ENCODE measurements around the gene TMEM30B.
A peak's percentile ranks its signal among the peaks of the same experiment; 100 is the strongest.
"Not testable (repeated sequence)": the region's sequence is repeated elsewhere in the genome, so short reads cannot be mapped to it uniquely, and the experiment has no call there.

Gene TMEM30B, protein sequence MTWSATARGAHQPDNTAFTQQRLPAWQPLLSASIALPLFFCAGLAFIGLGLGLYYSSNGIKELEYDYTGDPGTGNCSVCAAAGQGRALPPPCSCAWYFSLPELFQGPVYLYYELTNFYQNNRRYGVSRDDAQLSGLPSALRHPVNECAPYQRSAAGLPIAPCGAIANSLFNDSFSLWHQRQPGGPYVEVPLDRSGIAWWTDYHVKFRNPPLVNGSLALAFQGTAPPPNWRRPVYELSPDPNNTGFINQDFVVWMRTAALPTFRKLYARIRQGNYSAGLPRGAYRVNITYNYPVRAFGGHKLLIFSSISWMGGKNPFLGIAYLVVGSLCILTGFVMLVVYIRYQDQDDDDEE

DNA sequence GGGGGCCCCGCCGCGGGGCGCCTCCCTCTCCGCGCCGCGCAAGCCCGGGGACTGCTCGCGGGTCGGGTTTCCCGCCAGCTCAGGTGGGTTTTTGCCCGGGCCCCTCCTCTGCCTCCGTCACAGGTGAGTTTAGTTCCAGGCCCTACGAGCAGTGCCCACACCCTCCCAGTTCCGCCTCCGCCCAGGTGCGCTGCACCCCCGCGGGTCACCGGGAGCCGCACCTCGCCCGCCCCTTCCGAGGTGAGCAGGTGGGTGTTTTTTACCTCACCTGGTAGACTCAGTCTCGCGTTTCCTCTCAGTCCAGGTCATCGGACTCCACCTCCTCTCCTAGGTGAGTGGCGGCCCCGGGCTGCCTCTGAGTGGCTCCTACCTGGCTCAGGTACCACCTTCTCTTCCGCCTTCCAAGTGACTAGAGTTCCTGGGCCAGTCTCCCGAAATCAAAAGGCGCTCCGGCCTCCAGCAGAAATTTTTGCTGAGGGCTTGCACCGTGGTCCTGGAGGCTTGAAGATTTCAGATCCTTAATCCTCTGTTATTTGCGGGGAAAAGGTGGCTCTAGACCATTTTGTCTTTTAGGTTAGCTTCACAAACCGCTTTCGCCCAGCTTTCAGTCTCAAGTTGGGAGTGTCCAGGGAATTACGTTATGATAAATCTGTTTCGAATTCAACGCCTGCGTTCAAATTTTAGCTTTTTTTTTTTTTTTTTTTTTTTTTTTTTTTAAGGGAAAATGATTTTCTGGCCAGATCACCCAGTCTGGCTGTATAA, at the start of gene TMEM30B:
TMEM30B (minus strand) TSS at position 153 of the 762 bp plus-strand sequence. CDS start 191 bp downstream, outside the sequence.
- no peak for DNase-seq (ENCODE audit: low read depth in 4 of 4, low spot score in 1 of 4)

DNA sequence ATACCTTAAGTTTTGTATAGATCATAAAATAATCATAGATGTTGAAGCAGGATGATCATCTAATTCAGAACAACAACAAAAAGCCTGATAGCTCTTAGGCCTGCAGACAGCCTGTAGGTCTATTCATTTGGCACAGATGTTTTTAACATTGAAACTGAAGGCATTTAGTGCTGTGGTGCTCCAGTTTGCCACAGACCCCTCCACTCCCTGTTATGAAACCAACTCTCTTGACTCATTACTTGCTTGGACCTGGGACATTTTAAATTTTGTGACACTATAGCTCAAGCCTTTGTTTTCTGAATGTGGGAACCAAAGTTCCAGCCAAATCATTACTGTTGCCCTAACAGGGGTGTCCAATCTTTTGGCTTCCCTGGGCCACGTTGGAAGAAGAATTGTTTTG, 49.4 kb upstream of the TMEM30B start:
- no peak for DNase-seq (ENCODE audit: low read depth in 4 of 4, low spot score in 1 of 4)

DNA sequence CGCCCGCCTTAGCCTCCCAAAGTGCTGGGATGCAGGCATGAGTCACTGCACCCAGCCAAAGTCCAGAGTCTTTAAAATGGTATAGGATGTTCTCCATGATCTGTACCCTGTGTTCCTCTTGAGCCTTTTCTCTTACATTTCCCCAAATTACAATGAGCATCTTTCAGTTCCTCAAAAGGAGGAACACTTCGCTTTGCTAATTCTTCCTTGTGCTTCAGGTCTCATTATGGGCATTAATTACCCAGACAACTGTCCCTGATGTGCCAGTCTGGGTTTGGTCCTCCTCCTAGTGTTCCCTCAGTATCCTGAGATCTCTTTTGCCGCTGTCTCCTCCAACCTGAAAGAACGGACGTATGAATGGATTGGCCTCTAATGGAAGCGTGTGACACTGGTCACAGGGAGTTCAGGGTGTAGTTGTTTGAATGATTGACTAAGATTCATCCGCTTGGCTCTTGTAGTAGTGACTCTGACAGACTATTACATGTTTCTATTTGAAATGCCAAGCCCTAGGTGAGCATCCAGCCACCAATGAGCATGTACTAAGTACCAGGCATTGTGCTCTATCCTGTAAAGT, 48.4 kb upstream of the TMEM30B start:
- DNase-seq (ENCODE audit: low read depth in 4 of 4, low spot score in 1 of 4), result no peak

DNA sequence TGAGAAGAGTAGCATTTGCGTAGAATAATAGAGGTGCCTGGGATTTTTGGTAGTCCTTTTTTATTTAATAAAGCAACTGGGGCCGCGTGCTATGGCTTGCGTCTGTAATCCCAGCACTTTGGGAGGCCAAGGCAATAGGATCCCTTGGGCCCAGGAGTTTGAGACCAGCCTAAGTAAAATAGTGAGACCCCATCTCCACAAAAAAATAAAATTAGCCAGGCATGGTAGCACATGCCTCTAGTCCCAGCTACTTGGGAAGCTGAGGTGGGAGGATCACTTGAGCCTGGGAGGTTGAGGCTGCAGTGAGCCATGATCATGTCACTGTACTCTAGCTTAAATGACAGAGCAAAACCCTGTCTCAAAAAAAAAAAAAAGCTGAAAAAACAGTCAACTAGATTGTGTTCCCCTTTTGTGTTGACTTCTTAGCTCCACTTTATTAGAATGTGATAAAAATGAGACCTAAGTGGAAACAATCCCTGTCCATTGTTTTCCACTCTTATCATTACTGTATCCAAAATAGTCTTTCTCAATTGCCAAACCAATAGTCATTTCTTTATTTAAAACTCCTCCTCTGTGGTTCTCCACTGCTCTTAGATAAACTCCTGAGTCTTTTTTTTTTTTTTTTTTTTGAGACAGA, 47.6 kb upstream of the TMEM30B start:
- DNase-seq (ENCODE audit: low read depth in 4 of 4, low spot score in 1 of 4), result no peak

DNA sequence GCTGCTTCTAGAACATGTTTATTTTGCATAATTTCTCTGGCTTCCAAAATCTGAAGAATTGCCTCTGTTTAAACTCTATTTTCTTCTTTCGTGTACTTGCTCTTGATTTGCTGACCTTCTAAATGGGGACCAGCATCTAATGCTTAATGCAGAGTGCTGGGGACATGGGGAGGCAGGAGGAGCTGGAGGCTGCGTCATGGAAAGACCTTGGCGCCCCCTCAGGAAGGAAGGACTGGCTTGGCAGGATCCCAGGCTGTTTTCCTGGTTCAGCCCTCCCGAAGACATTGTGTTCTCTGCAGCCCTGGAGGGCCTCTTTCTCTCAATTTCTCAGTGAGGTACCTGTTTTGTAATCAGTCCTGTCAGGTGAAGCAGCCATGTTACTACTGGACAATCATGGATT, 45.7 kb upstream of the TMEM30B start:
- no peak for DNase-seq (ENCODE audit: low read depth in 4 of 4, low spot score in 1 of 4)

DNA sequence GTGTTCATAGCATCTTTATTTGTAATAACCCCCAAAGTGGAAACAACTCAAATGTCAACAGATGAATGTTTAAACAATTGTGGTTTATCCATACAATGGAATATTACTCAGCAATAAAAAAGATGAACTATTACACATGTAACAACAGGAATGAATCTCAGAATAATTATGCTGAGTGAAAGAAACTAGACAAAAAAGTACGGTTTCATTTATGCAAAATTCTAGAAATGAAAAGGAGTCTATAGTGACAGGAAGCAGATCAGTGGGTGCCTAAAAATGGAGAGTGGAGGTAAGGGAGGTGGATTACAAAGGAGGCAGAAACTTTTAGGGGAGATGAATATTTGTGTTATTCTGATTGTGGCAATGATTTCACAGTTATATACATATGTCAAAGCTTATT, 45.0 kb upstream of the TMEM30B start:
- no peak for DNase-seq (ENCODE audit: low read depth in 4 of 4, low spot score in 1 of 4)

DNA sequence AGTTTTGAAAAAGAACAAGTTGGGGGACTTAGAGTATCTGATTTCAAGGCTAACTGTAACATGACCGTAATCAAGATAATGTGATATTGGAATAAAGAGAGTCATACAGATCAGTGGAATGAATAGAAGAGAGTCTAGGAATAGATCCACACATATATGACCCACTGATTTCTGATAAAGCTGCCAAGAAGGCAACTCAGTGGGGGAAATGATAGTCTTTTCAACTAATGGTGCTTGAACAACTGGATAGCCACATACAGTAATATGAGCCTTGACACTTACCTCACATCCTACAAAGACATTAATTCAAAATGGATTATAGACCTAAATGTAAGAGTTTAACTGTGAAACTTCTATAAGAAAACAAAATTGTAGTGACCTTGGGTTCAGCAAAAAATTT, 44.0 kb upstream of the TMEM30B start:
- no peak for DNase-seq (ENCODE audit: low read depth in 4 of 4, low spot score in 1 of 4)

DNA sequence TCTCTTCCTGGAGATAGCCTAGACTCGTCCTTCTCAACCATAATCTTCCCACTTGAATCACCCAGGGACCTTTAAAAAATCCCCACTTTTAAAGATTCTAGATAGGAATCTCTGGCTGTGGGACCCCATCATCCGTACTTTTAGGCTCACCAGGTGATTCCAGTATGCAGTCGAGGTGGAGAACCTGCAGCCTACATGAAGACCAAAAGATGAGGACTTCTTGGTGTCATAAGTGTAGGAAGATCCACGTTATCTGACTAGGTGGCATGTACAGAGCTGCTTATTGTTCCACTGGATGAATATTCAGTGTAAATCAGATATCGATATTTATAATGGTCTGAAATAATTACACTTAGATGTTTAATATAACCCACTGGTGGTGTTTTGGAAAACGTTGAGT, 42.8 kb upstream of the TMEM30B start:
- DNase-seq (ENCODE audit: low read depth in 4 of 4, low spot score in 1 of 4), result no peak

DNA sequence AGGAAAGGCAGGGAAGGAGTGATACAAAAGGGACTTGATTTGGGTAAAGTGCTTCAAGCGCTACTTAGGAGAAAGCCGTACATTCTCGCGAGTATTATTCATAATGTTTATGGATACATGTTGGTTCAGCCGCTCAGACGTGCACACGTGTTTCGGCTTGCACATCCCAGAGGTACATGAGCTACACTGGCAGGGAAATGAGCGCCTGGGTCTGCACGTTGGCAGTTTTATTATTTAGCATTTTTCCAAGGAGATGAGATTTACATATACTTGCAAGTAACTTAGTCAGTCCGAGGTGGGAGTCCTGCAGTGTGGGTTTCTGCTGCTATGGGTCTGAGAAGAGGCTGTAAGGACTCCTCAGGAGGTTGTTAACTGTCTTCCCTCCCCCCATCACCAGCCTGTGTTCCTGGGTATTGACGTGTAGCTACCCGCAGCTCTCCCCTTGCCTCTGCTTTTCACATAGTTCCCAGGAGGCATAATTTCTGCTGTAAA, 41.7 kb upstream of the TMEM30B start:
- peak in 1 of 4 experiments; percentile 38 for DNase-seq (ENCODE audit: low read depth in 4 of 4, low spot score in 1 of 4)

DNA sequence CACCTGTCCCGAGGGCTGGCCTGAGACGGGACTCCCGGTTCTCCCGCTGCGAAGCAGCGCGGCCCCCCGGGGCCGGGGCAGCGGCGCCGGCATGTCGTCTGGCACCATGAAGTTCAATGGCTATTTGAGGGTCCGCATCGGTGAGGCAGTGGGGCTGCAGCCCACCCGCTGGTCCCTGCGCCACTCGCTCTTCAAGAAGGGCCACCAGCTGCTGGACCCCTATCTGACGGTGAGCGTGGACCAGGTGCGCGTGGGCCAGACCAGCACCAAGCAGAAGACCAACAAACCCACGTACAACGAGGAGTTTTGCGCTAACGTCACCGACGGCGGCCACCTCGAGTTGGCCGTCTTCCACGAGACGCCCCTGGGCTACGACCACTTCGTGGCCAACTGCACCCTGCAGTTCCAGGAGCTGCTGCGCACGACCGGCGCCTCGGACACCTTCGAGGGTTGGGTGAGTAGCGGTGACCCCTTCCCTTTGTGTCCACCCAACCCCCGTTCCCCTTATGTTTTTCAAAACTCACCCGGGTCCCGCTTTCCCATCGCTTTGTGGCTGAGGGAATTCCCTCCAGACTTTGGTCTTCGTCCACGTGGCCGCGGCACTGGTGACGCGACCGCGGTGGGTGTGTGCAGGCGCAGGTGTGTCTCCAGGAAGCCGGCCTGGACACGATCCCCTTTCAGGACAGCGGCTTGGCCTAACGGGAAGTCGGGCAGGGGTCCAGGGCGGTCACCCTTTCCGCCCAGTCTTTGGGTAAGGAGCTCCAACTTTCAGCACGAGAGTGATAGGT, 41.1 kb upstream of the TMEM30B start:
- DNase-seq (ENCODE audit: low read depth in 4 of 4, low spot score in 1 of 4), result peak in 1 of 4 experiments; percentile 19

DNA sequence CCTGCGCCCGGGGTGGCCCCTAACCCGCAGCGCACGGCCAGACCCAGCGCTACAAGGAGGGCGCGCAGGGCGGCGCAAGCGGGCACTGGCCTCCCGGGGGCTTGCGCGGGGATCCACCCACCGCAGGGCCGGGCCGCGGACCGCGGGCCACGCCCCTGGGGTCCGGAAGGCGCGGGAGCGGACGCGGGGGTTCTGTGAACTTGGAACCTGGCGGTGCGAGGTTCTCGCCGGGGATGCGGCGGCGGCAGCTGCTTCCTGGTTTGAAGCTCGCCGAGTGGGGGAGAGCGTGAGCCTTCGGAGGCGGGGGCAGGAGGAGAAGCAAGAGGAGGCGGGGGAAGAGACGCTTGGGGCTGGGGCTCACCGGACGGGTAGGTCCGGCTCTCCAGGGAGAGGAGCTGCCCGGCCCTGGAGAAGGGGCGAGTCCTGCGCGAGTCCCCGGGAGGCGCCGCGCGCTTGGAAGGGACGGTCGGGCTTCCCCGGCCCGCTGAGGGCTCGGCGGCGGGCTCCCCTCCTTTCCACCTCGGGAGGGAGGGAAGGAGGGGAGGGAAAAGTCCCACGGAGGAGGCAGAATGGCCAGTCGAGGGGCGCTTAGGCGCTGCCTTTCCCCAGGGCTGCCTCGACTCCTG, 40.4 kb upstream of the TMEM30B start, which contains the start of gene PRKCH:
PRKCH (plus strand) TSS at position 195 of the 626 bp plus-strand sequence. CDS start 523 bp downstream, outside the sequence.
- peak in 3 of 4 experiments; percentile 57 to 75 (median 73) for DNase-seq (ENCODE audit: low read depth in 4 of 4, low spot score in 1 of 4)

DNA sequence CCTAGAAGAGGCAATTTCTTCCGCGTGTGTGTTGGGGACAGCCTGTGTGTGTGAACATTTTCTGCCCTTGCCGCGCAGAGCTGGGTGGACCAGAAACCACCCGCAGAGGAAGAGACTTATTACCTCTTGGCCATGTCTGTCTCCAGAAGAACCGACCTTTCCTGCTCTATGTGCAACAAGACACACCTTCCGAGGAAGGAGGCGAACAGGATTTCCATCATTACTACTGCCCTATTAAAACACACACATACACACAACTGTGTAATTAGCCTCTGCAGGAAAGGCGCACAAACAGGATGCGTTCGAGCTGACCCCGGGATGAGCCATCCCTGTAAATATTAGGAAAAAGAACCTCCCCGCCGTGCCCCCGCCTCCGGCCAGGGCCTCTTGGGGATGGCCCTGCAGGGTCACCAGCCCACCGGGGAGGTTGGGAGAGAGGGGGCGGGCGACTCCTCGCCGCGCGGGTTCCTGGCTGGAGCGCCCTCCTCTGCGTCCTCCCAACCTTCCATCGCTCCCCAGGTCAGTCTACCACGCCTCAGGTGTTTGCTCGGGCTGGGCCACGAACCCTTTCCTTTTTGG, 39.8 kb upstream of the TMEM30B start:
- DNase-seq (ENCODE audit: low read depth in 4 of 4, low spot score in 1 of 4), result no peak

DNA sequence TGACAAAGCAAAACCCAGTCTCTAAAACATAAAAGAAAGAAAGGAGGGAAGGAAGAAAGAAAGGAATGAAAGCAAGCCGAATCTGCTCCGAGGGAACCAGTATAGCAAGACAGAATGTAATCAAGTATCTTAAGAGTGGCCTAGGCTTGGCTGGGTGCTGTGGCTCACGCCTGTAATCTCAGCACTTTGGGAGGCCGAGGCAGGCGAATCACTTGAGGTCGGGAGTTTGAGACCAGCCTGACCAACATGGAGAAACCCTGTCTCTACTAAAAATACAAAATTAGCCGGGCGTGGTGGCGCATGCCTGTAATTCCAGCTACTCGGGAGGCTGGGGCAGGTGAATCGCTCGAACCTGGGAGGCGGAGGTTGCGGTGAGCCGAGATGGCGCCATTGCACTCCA, 39.0 kb upstream of the TMEM30B start:
- DNase-seq (ENCODE audit: low read depth in 4 of 4, low spot score in 1 of 4), result not testable (repeated sequence)

DNA sequence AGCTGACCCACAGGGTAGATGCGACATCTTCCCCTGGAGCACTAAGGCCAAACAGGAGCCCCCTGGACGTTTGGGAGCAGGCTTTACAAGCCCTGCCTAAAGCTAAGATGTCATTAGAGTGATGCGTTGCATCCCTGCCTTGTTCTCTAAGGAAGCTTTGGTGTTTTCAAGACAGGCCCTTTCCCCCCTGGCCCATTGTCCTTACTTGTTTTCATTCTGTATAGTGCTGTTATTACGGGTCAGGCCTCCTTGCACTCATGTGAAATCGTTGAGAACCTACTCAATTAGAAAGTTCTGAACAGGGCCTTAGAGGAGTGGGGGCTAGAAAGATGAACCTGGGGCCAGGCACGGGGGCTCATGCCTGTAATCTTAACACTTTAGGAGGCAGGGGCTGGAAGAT, 38.6 kb upstream of the TMEM30B start:
- no peak for DNase-seq (ENCODE audit: low read depth in 4 of 4, low spot score in 1 of 4)

DNA sequence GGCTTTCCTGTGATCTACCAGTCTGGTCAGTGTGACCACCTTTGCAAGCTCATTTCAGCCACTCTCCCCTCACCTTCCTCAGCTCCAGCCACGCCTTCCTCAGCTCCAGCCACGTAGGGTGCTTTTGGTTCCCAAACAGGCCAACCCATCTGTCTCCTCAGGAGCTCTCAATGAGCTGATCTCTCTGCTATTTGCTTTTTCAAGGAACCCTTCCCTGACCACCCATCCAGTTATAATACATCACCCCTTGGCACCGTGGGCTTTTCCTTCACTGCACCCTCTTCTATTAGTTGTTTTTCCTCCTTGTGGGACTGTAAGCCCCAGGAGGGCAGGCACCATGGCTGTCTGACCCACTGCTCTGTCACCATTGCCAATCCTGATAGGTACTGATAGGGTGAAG, 37.9 kb upstream of the TMEM30B start:
- no peak for DNase-seq (ENCODE audit: low read depth in 4 of 4, low spot score in 1 of 4)

DNA sequence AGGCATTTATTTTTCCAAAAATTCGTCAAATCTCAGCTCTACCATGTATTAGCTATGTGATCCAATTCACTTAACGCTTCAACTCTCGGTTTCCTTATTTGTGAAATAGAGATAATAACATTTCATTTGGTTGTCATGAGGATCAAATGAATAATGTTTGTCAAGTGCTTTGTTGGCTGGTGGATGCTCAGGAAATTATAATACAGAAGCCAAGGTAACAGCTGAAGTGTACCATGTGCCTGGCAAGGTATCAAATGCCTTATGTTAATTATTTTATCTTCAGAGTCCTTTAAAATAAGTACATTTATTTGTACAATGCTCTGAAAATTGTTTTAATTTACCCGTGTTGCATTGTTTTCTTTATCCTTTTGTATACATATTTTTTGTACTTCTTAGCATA, 34.2 kb upstream of the TMEM30B start:
- no peak for DNase-seq (ENCODE audit: low read depth in 4 of 4, low spot score in 1 of 4)

DNA sequence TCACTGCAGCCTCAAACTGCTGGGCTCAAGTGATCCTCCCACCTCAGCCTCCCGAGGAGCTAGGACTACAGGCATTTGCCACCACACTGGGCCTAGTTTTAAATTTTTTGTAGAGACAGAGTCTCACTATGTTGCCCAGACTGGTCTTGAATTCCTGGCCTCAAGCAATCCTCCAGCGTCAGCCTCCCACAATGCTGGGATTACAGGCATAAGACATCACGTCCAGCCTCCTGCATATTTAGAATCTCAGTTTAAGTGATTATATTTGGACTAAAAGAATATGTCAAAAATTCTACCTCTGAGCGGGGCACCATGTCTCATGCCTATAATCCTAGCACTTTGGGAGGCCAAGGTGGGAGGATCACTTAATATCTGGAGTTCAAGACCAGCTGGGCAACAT, 27.6 kb upstream of the TMEM30B start:
- DNase-seq (ENCODE audit: low read depth in 4 of 4, low spot score in 1 of 4), result not testable (repeated sequence)

DNA sequence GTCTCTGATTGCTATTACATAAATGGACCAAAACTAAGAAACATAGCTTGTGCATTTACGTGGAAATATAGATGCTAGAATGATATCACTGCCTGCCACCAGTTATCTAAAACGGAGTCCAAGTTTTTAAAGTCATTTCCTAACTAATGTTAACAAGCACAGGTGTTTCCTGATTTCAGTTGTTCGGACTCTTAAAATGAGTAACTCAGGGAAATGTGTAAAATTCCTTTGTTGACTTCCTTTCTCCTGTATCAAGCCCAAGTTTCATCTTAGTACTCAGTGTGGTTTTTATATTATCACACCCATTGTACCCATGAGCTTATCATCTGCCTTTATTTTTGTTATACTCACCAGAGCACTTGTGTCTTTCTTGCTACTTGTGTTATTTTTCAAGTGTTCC, 27.1 kb upstream of the TMEM30B start:
- no peak for DNase-seq (ENCODE audit: low read depth in 4 of 4, low spot score in 1 of 4)

DNA sequence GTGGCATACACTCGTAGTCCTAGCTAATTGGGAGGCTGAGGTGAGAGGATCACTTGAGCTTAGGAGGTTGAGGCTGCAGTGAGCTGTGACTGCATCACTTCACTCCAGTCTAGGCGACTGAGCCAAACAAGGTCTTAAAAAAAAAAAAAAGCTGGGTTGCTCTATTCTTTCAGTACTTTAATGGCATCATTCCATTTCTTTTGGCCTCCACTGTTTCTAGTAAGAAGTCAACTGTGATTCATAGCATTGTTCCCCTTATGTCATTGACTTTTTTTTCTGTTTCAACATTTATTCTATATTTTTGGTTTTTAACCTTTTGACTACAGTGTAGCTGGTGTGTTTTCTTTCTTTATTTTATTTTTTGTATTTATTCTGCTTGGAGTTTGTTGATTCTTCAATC, 23.6 kb upstream of the TMEM30B start:
- no peak for DNase-seq (ENCODE audit: low read depth in 4 of 4, low spot score in 1 of 4)

DNA sequence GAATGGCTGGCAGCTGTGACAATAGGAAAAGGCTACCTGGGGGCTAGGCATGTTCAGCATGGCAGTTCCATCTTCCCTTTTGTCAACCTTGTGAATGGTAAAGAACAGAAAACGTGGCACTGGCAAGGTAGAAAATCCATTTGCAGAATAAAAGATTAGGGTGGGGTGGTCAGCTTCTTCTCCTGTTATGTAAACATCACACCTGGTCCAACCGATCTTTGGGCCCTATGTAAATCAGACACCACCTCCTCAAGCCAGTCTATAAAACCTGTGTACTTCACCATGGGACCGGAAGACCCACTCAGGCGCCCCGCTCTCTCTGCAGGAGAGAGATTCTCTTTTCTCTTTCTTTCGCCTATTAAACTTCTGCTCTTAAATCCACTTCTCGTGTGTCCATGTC, 19.6 kb upstream of the TMEM30B start:
- DNase-seq (ENCODE audit: low read depth in 4 of 4, low spot score in 1 of 4), result no peak
